Transverse colon (tissue), 4 donors: Measurements from ENCODE around the gene F2RL2. TPM values are rescaled to one million over a fixed set of nuclear protein-coding genes. Genes with fewer than 3 reads are reported as not detected.

Source experiments
- DNase-seq: peaks from one replicate; pipeline ENCODE4 v3.0.0-alpha.2; 2019
- H3K27ac ChIP-seq, 4 donors: fragments of 200-600 bp; sonication (generic); 2 replicates each; pipeline ENCODE4 v1.5.1; 2016 to 2018; ENCODE audit warnings: inconsistent platforms in 4 of 4
- H3K27me3 ChIP-seq: fragments of 200-600 bp; sonication (generic); 2 replicates; pipeline ENCODE4 v1.5.1; 2017; ENCODE audit warnings: inconsistent platforms
- H3K36me3 ChIP-seq, 4 donors: fragments of 200-600 bp; sonication (generic); 2 replicates each; pipeline ENCODE4 v1.5.1; 2017 to 2019; ENCODE audit warnings: inconsistent platforms in 4 of 4
- H3K4me1 ChIP-seq, 4 donors: fragments of 200-600 bp; sonication (generic); 2 replicates each; pipeline ENCODE4 v1.5.1; 2017 to 2020; ENCODE audit warnings: inconsistent platforms in 4 of 4
- H3K4me3 ChIP-seq, 4 donors: fragments of 200-600 bp; sonication (generic); 1 replicate in 1 of 4; 2 replicates in 3 of 4; pipeline versions ENCODE4 v1.5.1 to v1.6.1; 2017 to 2019; ENCODE audit warnings: inconsistent platforms in 4 of 4
- H3K9me3 ChIP-seq, 2 donors: fragments of 200-600 bp; sonication (generic); 2 replicates each; pipeline ENCODE4 v1.5.1; 2017 to 2019; ENCODE audit warnings: inconsistent platforms in 2 of 2
- EP300 ChIP-seq: sonication (generic); formaldehyde crosslinking; IDR thresholded peaks from one replicate; pipeline ENCODE4 v1.6.1; 2017; ENCODE audit warnings: antibody characterized with exemption, low read depth
- POLR2A ChIP-seq: fragments of 450-650 bp; IDR thresholded peaks from one replicate; pipeline ENCODE4 v1.6.1; 2016; ENCODE audit warnings: antibody characterized with exemption, mild to moderate bottlenecking, moderate library complexity
- POLR2AphosphoS5 ChIP-seq, 3 donors: sonication (generic); formaldehyde crosslinking; IDR thresholded peaks; one replicate each; pipeline ENCODE4 v1.6.1; 2016; ENCODE audit warnings: antibody characterized with exemption in 3 of 3
- WGBS, 2 donors: methylation state at CpG; one replicate each; pipeline ENCODE4 v1.1.5; 2018; ENCODE audit warnings: low coverage in 1 of 2; 5-methylcytosine and 5-hydroxymethylcytosine counted together
- in situ Hi-C, 4 donors: fragments of 200-750 bp; cut with MboI; loops; one replicate each; pipeline versions ENCODE4 v1.15.0 to v1.15.1; 2017; ENCODE audit warnings: low sequenced_read_pairs in 3 of 4, low pct_ligation_motif_present in 1 of 4, low pct_unique_long_range_greater_than_20kb in 1 of 4
- intact Hi-C: fragments of 100-400 bp; cut with DNase I; formaldehyde crosslinking; loops from one replicate; pipeline ENCODE4 v1.15.1; 2023; ENCODE audit warnings: low total_unique reads
- total RNA-seq, 4 donors: library from RNA; depleted of rRNA; stranded (reverse); fragments of >200 nt; gene quantifications; one replicate each; pipeline ENCODE4 v1.1.0, GENCODE V29; 2016
- TF ChIP-seq, protein P1 (sequence below), 5 experiments: fragments of 200-600 bp in 3 of 5; fragments of 450-650 bp in 2 of 5; sonication (generic) in 3 of 5; IDR thresholded peaks; 1 replicate in 2 of 5; 2 replicates in 3 of 5; pipeline ENCODE4 v1.5.1; 2016 to 2017; ENCODE audit warnings: antibody characterized with exemption in 5 of 5, inconsistent platforms in 3 of 5, mild to moderate bottlenecking in 2 of 5, moderate library complexity in 1 of 5

The F2RL2 gene
- total RNA-seq, 4 donors from 2014 or later = 0.32 to 0.96 TPM; not detected in 2

DNA sequence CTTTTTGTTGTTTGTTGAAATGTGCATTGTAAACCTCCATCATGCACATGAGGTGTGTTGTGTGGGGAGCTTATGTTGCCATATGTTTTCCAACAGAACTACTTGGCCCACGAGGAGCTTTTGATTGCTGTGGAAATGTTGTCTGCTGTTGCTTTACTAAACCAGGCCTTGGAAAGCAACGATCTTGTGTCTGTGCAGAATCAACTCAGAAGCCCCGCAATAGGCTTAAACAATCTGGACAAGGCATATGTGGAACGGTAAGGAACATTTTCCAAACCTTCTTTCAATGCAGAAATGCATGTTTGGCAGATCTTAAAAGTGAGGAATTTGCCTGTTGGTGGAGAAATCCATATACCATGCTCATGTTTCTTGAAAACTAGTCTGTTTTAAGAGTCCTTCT, 22.5 kb downstream of the F2RL2 start:
- 45 to 61% methylated on average over 2 to 4 of the region's 4 CpGs for WGBS, 2 donors
- no peak for TF ChIP-seq POLR2AphosphoS5 (IDR thresholded peaks at IDR 0.05)
- TF ChIP-seq EP300 = no peak
- TF ChIP-seq, protein P1, sequence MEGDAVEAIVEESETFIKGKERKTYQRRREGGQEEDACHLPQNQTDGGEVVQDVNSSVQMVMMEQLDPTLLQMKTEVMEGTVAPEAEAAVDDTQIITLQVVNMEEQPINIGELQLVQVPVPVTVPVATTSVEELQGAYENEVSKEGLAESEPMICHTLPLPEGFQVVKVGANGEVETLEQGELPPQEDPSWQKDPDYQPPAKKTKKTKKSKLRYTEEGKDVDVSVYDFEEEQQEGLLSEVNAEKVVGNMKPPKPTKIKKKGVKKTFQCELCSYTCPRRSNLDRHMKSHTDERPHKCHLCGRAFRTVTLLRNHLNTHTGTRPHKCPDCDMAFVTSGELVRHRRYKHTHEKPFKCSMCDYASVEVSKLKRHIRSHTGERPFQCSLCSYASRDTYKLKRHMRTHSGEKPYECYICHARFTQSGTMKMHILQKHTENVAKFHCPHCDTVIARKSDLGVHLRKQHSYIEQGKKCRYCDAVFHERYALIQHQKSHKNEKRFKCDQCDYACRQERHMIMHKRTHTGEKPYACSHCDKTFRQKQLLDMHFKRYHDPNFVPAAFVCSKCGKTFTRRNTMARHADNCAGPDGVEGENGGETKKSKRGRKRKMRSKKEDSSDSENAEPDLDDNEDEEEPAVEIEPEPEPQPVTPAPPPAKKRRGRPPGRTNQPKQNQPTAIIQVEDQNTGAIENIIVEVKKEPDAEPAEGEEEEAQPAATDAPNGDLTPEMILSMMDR (IDR thresholded peaks at IDR 0.05) = no peak
- TF ChIP-seq POLR2A = no peak
- intact Hi-C loops = loop anchor here (10.0 kb wide), 1 partner anchor 174 kb away; no protein-coding TSS in a partner anchor
- no peaks in the 10 kb centered on the region for H3K27me3 ChIP-seq
- in situ Hi-C loops = loop anchor here in 3 of 4 donors (5.0 to 25.0 kb wide), 3 partner anchors 174 to 412 kb away; no protein-coding TSS in a partner anchor
- DNase-seq = no peak
- H3K27ac ChIP-seq = no peak overlapping the region
- H3K4me1 ChIP-seq = peaks cover 0 to 7% (median 0%) of the 10 kb centered on the region in 4 donors
- H3K9me3 ChIP-seq = no peaks in the 10 kb centered on the region
- peaks cover 0 to 3% (median 0%) of the 10 kb centered on the region in 4 donors for H3K36me3 ChIP-seq
- H3K4me3 ChIP-seq = no peak overlapping the region

DNA sequence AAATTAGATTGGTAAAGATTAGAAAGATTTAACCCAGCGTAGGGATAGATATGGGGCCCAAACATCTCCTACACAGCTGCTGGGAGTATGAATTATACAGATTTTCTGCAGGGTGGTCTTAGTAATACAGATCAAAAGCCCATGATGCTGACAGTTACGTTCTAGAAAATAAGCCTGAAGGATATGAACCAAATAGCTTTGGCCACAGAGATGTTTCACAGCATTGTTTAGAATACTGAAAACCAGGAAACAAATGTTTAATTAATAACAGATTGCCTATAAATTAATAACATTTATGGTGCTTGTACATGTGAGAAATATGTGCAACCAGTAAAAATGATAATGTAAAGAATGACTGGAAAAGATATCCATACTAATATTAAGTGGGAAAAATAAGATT, 24.7 kb downstream of the F2RL2 start:
- WGBS, 2 donors = 96 to 98% methylated on average over 2 of the region's 2 CpGs
- Histone ChIP-seq H3K27ac (no peak overlapping the region), H3K4me1 (no peaks in the 10 kb centered on the region), H3K4me3 (no peak overlapping the region), H3K36me3 (peaks cover 0 to 3% (median 0%) of the 10 kb centered on the region in 4 donors), H3K9me3 (no peaks in the 10 kb centered on the region), H3K27me3 (no peaks in the 10 kb centered on the region)
- intact Hi-C loops (no loop called here), in situ Hi-C loops (no loop called here)
- TF ChIP-seq POLR2A (no peak), POLR2AphosphoS5 (IDR thresholded peaks at IDR 0.05) (no peak), EP300 (no peak)
- TF ChIP-seq, protein P1 (IDR thresholded peaks at IDR 0.05) = no peak
- DNase-seq = no peak

DNA sequence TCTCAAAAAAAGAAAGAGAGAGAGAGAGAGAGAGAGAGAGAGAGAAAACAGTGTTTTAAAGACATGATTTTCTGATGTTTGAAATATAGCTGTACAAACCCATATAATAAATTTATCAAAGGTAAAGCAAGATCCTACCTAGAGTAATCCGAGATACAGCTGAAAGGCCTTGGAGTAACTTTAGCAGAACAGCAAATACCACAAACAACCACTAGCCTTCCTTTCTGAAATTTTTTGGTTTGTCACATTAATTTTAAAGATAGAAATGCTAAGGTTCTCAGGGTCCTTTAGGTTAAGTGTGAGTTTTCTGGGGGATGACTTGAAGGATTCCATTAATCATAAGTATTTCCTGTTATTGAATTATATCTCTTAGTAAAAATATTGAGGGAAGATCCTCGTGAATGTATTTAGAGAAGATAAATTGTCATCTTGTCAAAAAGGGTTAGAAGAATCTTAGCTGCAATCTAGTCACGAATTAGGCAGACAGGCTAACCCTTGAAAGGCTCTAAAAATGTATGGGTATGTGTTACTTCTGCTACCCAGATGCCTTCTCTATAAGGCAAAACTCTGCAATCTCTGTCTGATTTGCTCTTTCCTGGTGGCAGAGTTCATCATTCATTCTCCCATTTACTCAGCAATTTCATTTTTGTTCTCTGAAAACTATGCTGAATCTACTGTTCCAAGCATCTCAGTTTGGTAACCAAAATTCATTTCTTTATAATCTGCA, 27.3 kb downstream of the F2RL2 start:
- no peaks in the 10 kb centered on the region for H3K27me3 ChIP-seq
- in situ Hi-C loops = no loop called here
- no peak overlapping the region for H3K4me3 ChIP-seq
- H3K27ac ChIP-seq = no peak overlapping the region
- H3K36me3 ChIP-seq = peaks cover 0 to 3% (median 0%) of the 10 kb centered on the region in 4 donors
- no peaks in the 10 kb centered on the region for H3K4me1 ChIP-seq
- TF ChIP-seq POLR2A = no peak
- TF ChIP-seq POLR2AphosphoS5 (IDR thresholded peaks at IDR 0.05) = no peak
- TF ChIP-seq EP300 = no peak
- TF ChIP-seq, protein P1 (IDR thresholded peaks at IDR 0.05) = no peak
- no peak for DNase-seq
- 81 to 88% methylated on average over 3 of the region's 3 CpGs for WGBS, 2 donors
- H3K9me3 ChIP-seq = no peaks in the 10 kb centered on the region
- intact Hi-C loops = no loop called here

DNA sequence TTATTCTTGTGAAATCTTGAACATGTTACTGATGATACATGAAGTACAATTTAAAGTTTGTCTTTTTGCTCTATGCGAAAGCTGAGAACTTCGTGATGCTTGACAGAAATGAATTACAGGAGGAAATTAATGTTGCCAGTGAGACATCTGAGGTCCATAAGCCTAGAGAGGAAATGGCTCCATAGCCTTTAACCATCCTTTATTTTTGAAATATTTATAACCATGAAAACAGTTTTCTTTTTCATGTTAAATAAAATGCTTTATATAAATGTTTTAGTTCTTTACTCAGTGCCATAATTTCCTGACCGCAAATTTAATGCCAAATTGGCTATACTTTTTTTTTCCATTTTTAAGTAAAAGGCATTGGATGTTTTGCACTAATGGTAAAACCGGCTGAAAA, 29.1 kb downstream of the F2RL2 start:
- intact Hi-C loops (no loop called here), in situ Hi-C loops (no loop called here)

More for the DNA sequence above, 29.1 kb downstream of the F2RL2 start:
- Histone ChIP-seq H3K36me3 (no peaks in the 10 kb centered on the region), H3K27me3 (no peaks in the 10 kb centered on the region), H3K9me3 (no peaks in the 10 kb centered on the region), H3K27ac (no peak overlapping the region), H3K4me3 (no peak overlapping the region), H3K4me1 (no peaks in the 10 kb centered on the region)
- TF ChIP-seq EP300 (no peak), POLR2AphosphoS5 (IDR thresholded peaks at IDR 0.05) (no peak), POLR2A (no peak)
- TF ChIP-seq, protein P1 (IDR thresholded peaks at IDR 0.05) = no peak
- 77 to 87% methylated on average over 4 of the region's 4 CpGs for WGBS, 2 donors
- DNase-seq = no peak
